Trophoblast cell (in vitro differentiated cells and primary cell): Measurements from ENCODE around the gene APBA2.
A peak's percentile ranks its signal among the peaks of the same experiment; 100 is the strongest.
"Not testable (repeated sequence)": the region's sequence is repeated elsewhere in the genome, so short reads cannot be mapped to it uniquely, and the experiment has no call there.

ENCODE experiments used
- DNase-seq, 2 donors: peaks; one replicate each; pipeline ENCODE4 v3.0.0-alpha.2; 2016
- H2AFZ ChIP-seq: 2 replicates; pipeline ENCODE4 v1.6.1; 2013; ENCODE audit warnings: low read length, moderate library complexity, mild to moderate bottlenecking; ENCODE audit not compliant: insufficient read depth, poor library complexity
- H2AK5ac ChIP-seq: 2 replicates; pipeline ENCODE4 v1.6.1; 2013; ENCODE audit warnings: mild to moderate bottlenecking, low read length
- H2BK120ac ChIP-seq: 2 replicates; pipeline ENCODE4 v1.6.1; 2013; ENCODE audit warnings: low read length, mild to moderate bottlenecking, moderate library complexity; ENCODE audit not compliant: insufficient read depth, poor library complexity
- H2BK12ac ChIP-seq: 2 replicates; pipeline ENCODE4 v1.6.1; 2013; ENCODE audit warnings: mild to moderate bottlenecking, low read length, moderate library complexity
- H2BK5ac ChIP-seq: 2 replicates; pipeline ENCODE4 v1.6.1; 2013; ENCODE audit warnings: low read length, low read depth, moderate library complexity, mild to moderate bottlenecking; ENCODE audit not compliant: poor library complexity
- H3K14ac ChIP-seq: 2 replicates; pipeline ENCODE4 v1.6.1; 2013; ENCODE audit warnings: mild to moderate bottlenecking, low read length
- H3K18ac ChIP-seq: 2 replicates; pipeline ENCODE4 v1.6.1; 2013; ENCODE audit warnings: mild to moderate bottlenecking, low read length
- H3K23ac ChIP-seq: 2 replicates; pipeline ENCODE4 v1.6.1; 2013; ENCODE audit warnings: low read length
- H3K27ac ChIP-seq: 2 replicates; pipeline ENCODE4 v1.5.1; 2013; ENCODE audit warnings: low read depth, mild to moderate bottlenecking, inconsistent platforms, low read length, moderate library complexity
- H3K27me3 ChIP-seq: 2 replicates; pipeline ENCODE4 v1.6.1; 2013; ENCODE audit warnings: inconsistent platforms, mild to moderate bottlenecking, low read length, moderate library complexity; ENCODE audit not compliant: insufficient read depth
- H3K36me3 ChIP-seq, 2 experiments: 1 replicate in 1 of 2; 2 replicates in 1 of 2; pipeline ENCODE4 v1.6.1; 2013; ENCODE audit warnings: low read length in 2 of 2, mild to moderate bottlenecking in 2 of 2, moderate library complexity in 1 of 2; ENCODE audit not compliant: insufficient read depth in 2 of 2, control insufficient read depth in 1 of 2
- H3K4ac ChIP-seq: 2 replicates; pipeline ENCODE4 v1.6.1; 2013; ENCODE audit warnings: low read depth, mild to moderate bottlenecking, low read length, moderate library complexity
- H3K4me1 ChIP-seq, 2 experiments: 1 replicate in 1 of 2; 2 replicates in 1 of 2; pipeline ENCODE4 v1.6.1; 2013; ENCODE audit warnings: low read length in 2 of 2, mild to moderate bottlenecking in 2 of 2, moderate library complexity in 1 of 2; ENCODE audit not compliant: insufficient read depth in 2 of 2, control insufficient read depth in 1 of 2
- H3K4me2 ChIP-seq: 2 replicates; pipeline ENCODE4 v1.6.1; 2013; ENCODE audit warnings: inconsistent platforms, mild to moderate bottlenecking, low read length, moderate library complexity
- H3K4me3 ChIP-seq: 2 replicates; pipeline ENCODE4 v1.5.1; 2013; ENCODE audit warnings: mild to moderate bottlenecking, low read depth, low read length, inconsistent platforms
- H3K79me1 ChIP-seq: one replicate; pipeline ENCODE4 v1.6.1; 2013; ENCODE audit warnings: low read length
- H3K79me2 ChIP-seq: 2 replicates; pipeline ENCODE4 v1.6.1; 2013; ENCODE audit warnings: low read length, mild to moderate bottlenecking; ENCODE audit not compliant: control insufficient read depth, insufficient read depth, poor library complexity
- H3K9ac ChIP-seq: 2 replicates; pipeline ENCODE4 v1.6.1; 2013; ENCODE audit warnings: mild to moderate bottlenecking, low read length
- H3K9me3 ChIP-seq: 2 replicates; pipeline ENCODE4 v1.6.1; 2013; ENCODE audit warnings: low read depth, mild to moderate bottlenecking, control low read depth, inconsistent platforms, low read length; ENCODE audit not compliant: insufficient read depth
- H4K12ac ChIP-seq: 2 replicates; pipeline ENCODE4 v1.6.1; 2013; ENCODE audit warnings: low read depth, mild to moderate bottlenecking, low read length, moderate library complexity
- H4K8ac ChIP-seq: 2 replicates; pipeline ENCODE4 v1.6.1; 2013; ENCODE audit warnings: low read depth, mild to moderate bottlenecking, low read length, moderate library complexity
- H4K91ac ChIP-seq: one replicate; pipeline ENCODE4 v1.6.1; 2013; ENCODE audit warnings: low read depth, mild to moderate bottlenecking, low read length, moderate library complexity
- WGBS: extraction: QIAGEN DNeasy Blood & Tissue Kit; methylation state at CpG from one replicate; pipeline ENCODE4 v1.1.7; 2013; ENCODE audit warnings: missing lambda C conversion rate; ENCODE audit not compliant: insufficient read length, insufficient coverage; ENCODE audit errors: extremely low coverage; 5-methylcytosine and 5-hydroxymethylcytosine counted together

The APBA2 gene

DNA sequence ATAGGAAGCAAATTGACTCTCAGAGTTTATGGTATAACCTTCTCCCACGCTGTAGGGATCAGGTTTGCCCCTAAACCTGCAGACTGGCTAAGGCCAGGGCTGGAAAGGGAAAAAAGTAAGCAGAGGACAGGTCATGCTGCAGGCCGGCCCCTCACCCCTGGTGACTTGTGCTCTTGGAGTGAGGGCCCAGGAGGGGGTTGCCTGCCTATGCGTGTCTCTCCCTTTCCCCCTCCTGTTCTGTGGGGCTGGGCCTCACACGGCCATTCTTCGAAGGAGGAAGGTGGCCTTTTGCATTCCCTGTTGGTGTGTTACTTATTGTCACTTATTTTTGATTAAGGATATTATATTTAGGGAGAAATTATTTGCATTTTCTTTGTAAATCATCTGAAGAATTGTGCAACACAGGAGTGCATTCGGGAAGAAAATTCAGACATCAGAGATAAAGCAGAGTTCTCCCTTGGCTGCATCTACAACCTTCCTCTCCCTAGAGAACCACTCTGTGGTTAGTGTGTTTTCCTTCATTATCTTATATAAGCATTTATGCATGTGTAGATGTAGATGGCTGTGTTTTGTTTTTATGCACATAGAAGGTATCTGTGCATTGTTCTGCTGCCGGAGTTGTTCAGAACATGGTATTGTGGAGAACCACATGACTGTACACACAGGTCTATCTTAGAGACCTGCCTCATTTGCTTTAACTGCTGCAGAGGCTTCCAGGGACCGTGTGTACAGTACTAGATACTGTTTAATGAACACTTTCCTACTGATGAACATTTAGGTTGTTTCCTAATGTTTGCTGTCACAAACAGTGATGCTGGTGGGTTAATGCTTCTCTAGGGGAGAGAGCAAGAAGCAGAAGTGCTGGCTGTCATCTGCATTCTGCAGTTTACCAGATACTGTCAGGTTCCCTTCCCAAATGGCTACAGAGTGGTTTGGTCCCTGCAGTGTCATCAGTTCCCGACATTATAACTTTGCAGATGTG lies 133.5 kb downstream of the APBA2 start:
- Histone ChIP-seq H3K79me2 (no peaks in the 10 kb centered on the region), H4K8ac (no peak overlapping the region), H3K4me3 (no peak overlapping the region), H3K27me3 (no peaks in the 10 kb centered on the region), H3K4me2 (no peak overlapping the region), H2AK5ac (no peak overlapping the region), H3K27ac (no peak overlapping the region), H4K91ac (no peak overlapping the region), H3K4me1 (no peaks in the 10 kb centered on the region), H3K23ac (no peak overlapping the region), H3K36me3 (no peaks in the 10 kb centered on the region), H3K14ac (no peak overlapping the region), H2BK12ac (no peak overlapping the region), H3K18ac (no peak overlapping the region), H3K9me3 (no peaks in the 10 kb centered on the region), H3K79me1 (no peaks in the 10 kb centered on the region), H2BK5ac (no peak overlapping the region), H2BK120ac (no peak overlapping the region), H3K9ac (no peak overlapping the region), H3K4ac (no peak overlapping the region), H4K12ac (no peak overlapping the region), H2AFZ (no peak overlapping the region)
- WGBS = no CpG with 5 or more reads among the region's 9 CpGs
- DNase-seq = no peak

DNA sequence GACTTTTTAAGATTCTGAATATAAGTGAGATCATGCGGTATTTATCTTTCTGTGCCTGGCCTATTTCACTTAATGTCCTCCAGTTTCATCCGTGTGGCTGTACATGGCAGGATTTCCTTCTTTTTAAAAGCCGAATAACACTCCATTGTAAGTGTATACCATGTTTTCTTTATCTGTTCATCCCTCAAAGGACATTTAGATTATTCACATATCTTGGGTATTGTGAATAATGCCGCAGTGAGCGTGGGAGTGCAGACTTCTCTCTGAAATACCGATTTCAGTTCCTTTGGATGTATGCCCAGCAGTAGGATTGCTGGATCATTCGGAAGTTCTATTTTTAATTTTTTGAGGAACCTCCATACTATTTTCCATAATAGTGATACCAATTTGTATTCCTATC lies 136.1 kb downstream of the APBA2 start:
- no peak overlapping the region for H2BK12ac ChIP-seq
- no peak overlapping the region for H3K4me2 ChIP-seq
- H3K27ac ChIP-seq = no peak overlapping the region
- no peak overlapping the region for H4K91ac ChIP-seq
- H2AK5ac ChIP-seq = no peak overlapping the region
- H3K79me2 ChIP-seq = no peaks in the 10 kb centered on the region
- H3K4me1 ChIP-seq = no peaks in the 10 kb centered on the region
- H3K9ac ChIP-seq = no peak overlapping the region
- no peak overlapping the region for H4K12ac ChIP-seq
- H3K27me3 ChIP-seq = no peaks in the 10 kb centered on the region
- no peak overlapping the region for H3K18ac ChIP-seq
- H3K36me3 ChIP-seq = no peaks in the 10 kb centered on the region
- H3K23ac ChIP-seq = no peak overlapping the region
- H3K14ac ChIP-seq = no peak overlapping the region
- no peaks in the 10 kb centered on the region for H3K79me1 ChIP-seq
- H4K8ac ChIP-seq = no peak overlapping the region
- no peak overlapping the region for H3K4me3 ChIP-seq
- H3K9me3 ChIP-seq = no peaks in the 10 kb centered on the region
- no peak overlapping the region for H2AFZ ChIP-seq
- no peak overlapping the region for H3K4ac ChIP-seq
- no peak overlapping the region for H2BK5ac ChIP-seq
- no peak overlapping the region for H2BK120ac ChIP-seq
- DNase-seq = no peak
- WGBS = no CpG with 5 or more reads among the region's 7 CpGs

DNA sequence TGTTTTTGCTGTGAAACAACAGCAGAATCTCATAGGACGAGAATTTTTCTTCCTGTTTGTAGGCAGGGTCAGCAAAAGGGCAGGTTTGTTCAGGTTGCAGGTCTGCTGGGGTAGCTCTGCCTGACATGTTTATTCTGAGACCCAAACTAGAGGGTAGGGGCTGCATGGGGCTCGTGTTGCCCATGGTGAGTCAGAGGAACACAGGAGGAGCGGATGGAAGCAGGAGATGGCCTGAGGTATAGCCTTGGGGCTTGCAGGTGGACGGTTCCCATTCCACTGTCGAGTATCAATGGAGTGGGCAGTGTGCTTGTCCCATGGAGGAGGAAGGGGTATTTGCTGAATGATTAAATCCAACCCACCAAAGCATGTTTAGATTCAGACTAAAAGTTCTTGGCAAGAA lies 138.9 kb downstream of the APBA2 start:
- H3K36me3 ChIP-seq = no peaks in the 10 kb centered on the region
- no peak overlapping the region for H4K12ac ChIP-seq
- H3K4me3 ChIP-seq = no peak overlapping the region
- H3K27ac ChIP-seq = no peak overlapping the region
- DNase-seq = peak in 1 of 2 donors; percentile 59
- H3K79me2 ChIP-seq = no peaks in the 10 kb centered on the region
- no peak overlapping the region for H3K23ac ChIP-seq
- no peak overlapping the region for H4K8ac ChIP-seq
- H2BK12ac ChIP-seq = no peak overlapping the region
- no peak overlapping the region for H4K91ac ChIP-seq
- no peak overlapping the region for H2BK5ac ChIP-seq
- H3K9me3 ChIP-seq = no peaks in the 10 kb centered on the region
- no peaks in the 10 kb centered on the region for H3K27me3 ChIP-seq
- no peak overlapping the region for H3K4ac ChIP-seq
- no peak overlapping the region for H2BK120ac ChIP-seq
- H3K18ac ChIP-seq = no peak overlapping the region
- H3K9ac ChIP-seq = no peak overlapping the region
- WGBS = no CpG with 5 or more reads among the region's 5 CpGs
- no peak overlapping the region for H3K4me2 ChIP-seq
- H3K4me1 ChIP-seq = no peaks in the 10 kb centered on the region
- no peak overlapping the region for H2AFZ ChIP-seq
- no peak overlapping the region for H2AK5ac ChIP-seq
- no peak overlapping the region for H3K14ac ChIP-seq
- H3K79me1 ChIP-seq = no peaks in the 10 kb centered on the region

DNA sequence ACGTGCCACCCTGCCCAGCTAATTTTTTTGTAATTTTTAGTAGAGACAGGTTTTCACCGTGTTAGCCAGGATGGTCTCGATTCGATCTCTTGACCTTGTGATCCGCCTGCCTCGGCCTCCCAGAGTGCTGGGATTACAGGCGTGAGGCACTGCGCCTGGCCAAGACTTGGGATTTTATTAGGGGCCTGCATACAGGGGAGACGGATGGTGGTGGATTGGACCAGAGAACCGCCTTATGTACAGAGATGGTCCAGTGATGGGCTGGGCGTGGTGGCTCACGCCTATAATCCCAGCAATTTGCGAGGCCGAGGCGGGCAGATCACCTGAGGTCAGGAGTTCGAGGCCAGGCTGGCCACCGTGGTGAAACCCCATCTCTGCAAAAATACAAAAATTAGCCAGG lies 139.6 kb downstream of the APBA2 start:
- not testable (repeated sequence) for H2BK120ac ChIP-seq, H2BK12ac ChIP-seq, H3K79me1 ChIP-seq, H3K9ac ChIP-seq, DNase-seq, H3K27ac ChIP-seq, H3K9me3 ChIP-seq, H4K12ac ChIP-seq, H2AK5ac ChIP-seq, H4K8ac ChIP-seq, H3K14ac ChIP-seq, H3K4ac ChIP-seq, H3K18ac ChIP-seq, H3K79me2 ChIP-seq, H2BK5ac ChIP-seq, H3K4me3 ChIP-seq, H3K4me2 ChIP-seq, H4K91ac ChIP-seq, H3K23ac ChIP-seq, H3K27me3 ChIP-seq, H3K36me3 ChIP-seq, H2AFZ ChIP-seq, H3K4me1 ChIP-seq
- no CpG with 5 or more reads among the region's 17 CpGs for WGBS
